Measurements from ENCODE around the gene SPIN3. TPM values are rescaled to one million over a fixed set of nuclear protein-coding genes. Genes with fewer than 3 reads are reported as not detected.

The SPIN3 gene
- total RNA-seq, result 8.5 and 12.7 TPM in 2 replicates

DNA sequence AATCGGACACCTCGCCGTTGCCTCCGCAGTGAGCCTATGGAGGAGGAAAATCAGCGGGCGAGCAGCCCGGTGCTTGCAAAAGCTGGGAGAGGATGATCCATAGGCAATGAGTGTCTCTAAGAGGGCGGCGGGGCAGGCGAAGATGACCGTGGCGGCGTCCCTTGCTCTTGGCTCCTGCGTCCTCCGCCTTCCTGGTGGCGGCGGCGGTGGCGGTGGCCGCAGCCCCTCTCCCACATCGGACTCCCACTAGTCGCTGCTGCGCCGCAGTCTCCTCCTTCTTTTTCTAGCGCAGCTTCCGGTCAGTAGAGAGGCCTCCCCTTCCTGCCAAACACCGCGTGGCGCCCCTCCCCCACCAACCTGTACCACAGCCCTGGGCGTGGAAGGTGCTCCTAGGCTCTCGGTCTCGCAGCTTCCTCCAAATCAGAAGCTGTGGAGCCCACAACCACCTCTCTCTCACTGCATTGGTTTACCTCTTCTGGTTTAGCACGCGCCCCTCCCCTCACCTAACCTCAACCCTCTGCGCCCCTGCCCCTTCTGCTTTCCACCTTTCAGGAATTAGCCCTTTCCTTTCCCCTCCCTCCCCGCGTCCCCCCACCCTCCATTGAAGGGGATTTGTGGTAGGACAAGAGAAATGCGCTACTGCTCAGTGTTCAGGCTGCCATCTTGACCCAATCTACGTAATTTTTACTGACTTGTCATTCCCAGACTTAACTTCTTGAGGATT, at the start of gene SPIN3:
SPIN3 (minus strand) TSS at position 271 of the 724 bp plus-strand sequence. CDS start 594 bp downstream, outside the sequence.

Other genes with a start within 250 kb of the SPIN3 start
- gene SPIN2B, start 126.0 kb upstream of the SPIN3 start, total RNA-seq, result 3.1 and 4.9 TPM in 2 replicates
- under 0.01 and 0.14 TPM in 2 replicates for gene SPIN2A, start 141.9 kb upstream of the SPIN3 start, total RNA-seq

Data from nasal cavity respiratory epithelium epithelial cell of viscerocranial mucosa (primary cell).